Mucosa of descending colon (tissue), 3 donors: ENCODE measurements around the gene CRYM. TPM values are rescaled to one million over a fixed set of nuclear protein-coding genes. Genes with fewer than 3 reads are reported as not detected.
A peak's percentile ranks its signal among the peaks of the same experiment; 100 is the strongest.

Source experiments
- ATAC-seq: fragments of 200-7000 bp; cut with Tn5 transposase; one replicate; pipeline ENCODE4 v1.9.1; 2020; ENCODE audit warnings: mild to moderate bottlenecking, moderate library complexity
- DNase-seq, 3 donors: peaks; one replicate each; pipeline ENCODE4 v3.0.0-alpha.2; 2020
- H3K36me3 ChIP-seq: fragments of 200-600 bp; one replicate; pipeline ENCODE4 v1.8.0; 2021; ENCODE audit warnings: low read depth, mild to moderate bottlenecking
- H3K4me1 ChIP-seq: fragments of 200-600 bp; one replicate; pipeline ENCODE4 v1.8.0; 2021; ENCODE audit warnings: low read depth, mild to moderate bottlenecking
- H3K4me3 ChIP-seq: fragments of 200-600 bp; one replicate; pipeline ENCODE4 v1.8.0; 2021; ENCODE audit warnings: mild to moderate bottlenecking
- H3K9me3 ChIP-seq: fragments of 200-600 bp; one replicate; pipeline ENCODE4 v1.8.0; 2021; ENCODE audit warnings: mild to moderate bottlenecking
- intact Hi-C, 2 donors: fragments of 100-400 bp; cut with DNase I in 1 of 2; cut with micrococcal nuclease in 1 of 2; formaldehyde crosslinking; loops; one replicate each; pipeline versions ENCODE4 v1.11.0 to v1.11.1; 2022; cut with DNase I, micrococcal nuclease
- total RNA-seq, 3 donors: library from RNA; stranded (reverse); fragmentation: NEBNext Ultra II Directional in 2 of 3; extraction: Animal tissue kit (Norgen Biotek cat#: 25700) in 2 of 3; gene quantifications; one replicate each; pipeline versions ENCODE4 v1.2.1 to v1.2.4, GENCODE V29; 2021 to 2023
- TF ChIP-seq, protein P1 (sequence below): fragments of 200-600 bp; IDR thresholded peaks from one replicate; pipeline ENCODE4 v1.8.0; 2022; ENCODE audit warnings: antibody characterized with exemption, mild to moderate bottlenecking
- donor health status: DM: no; HTN: no; CAD: no; lungs with moderate emphysema.
- donor health status: DM: no; HTN: no; CAD: no.
- donor health status: DM: no; HTN: yes; CAD: no.

CRYM gene
- total RNA-seq, 3 donors from 2014 or later = 5.6 to 14.1 (median 9.5) TPM

DNA sequence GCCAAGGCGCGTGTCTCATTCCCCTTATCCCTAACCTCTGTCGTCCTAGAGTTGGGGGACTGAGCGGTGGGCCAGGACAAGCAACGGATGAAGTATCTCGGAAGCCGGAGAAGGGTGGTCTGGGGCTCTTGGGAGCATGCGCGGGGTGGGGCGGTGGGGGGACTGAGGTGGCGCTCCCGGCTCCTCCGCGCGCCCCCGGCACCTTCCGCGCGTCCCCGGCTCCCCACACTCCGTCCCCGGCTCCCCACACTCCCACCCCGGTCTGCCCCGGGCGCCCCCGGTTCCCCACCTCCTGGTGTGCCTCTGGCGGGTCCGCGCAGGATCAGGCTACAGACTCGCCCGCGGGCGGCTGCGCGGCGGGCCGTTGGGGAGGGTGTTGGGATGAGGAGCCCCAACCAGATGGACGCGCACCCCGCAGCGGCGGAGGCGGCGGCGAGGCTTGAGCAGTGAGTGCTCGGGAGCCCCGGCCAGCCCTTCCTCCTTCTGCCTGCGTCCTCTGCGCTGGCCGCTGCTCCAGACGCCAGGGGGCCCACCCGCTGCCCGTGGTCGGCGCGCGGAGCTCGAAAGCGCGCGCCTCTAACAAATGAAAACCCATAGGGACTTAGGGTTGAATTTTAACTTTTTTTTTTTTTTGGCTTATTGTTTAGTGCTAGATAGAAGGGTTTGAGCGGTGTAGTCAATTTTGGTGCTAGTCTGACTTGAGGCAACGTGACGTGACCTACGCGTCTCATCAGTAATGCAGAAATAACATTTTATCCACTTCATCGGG, 5.6 kb upstream of the CRYM start:
- no peaks in the 10 kb centered on the region for H3K4me1 ChIP-seq
- DNase-seq (peak; percentile 50 to 77 (median 62)), ATAC-seq (peak; percentile 88)
- no peak overlapping the region for H3K4me3 ChIP-seq
- H3K36me3 ChIP-seq = no peaks in the 10 kb centered on the region
- TF ChIP-seq, protein P1, sequence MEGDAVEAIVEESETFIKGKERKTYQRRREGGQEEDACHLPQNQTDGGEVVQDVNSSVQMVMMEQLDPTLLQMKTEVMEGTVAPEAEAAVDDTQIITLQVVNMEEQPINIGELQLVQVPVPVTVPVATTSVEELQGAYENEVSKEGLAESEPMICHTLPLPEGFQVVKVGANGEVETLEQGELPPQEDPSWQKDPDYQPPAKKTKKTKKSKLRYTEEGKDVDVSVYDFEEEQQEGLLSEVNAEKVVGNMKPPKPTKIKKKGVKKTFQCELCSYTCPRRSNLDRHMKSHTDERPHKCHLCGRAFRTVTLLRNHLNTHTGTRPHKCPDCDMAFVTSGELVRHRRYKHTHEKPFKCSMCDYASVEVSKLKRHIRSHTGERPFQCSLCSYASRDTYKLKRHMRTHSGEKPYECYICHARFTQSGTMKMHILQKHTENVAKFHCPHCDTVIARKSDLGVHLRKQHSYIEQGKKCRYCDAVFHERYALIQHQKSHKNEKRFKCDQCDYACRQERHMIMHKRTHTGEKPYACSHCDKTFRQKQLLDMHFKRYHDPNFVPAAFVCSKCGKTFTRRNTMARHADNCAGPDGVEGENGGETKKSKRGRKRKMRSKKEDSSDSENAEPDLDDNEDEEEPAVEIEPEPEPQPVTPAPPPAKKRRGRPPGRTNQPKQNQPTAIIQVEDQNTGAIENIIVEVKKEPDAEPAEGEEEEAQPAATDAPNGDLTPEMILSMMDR = peak; percentile 69
- no peaks in the 10 kb centered on the region for H3K9me3 ChIP-seq
- intact Hi-C loops = no loop called here

DNA sequence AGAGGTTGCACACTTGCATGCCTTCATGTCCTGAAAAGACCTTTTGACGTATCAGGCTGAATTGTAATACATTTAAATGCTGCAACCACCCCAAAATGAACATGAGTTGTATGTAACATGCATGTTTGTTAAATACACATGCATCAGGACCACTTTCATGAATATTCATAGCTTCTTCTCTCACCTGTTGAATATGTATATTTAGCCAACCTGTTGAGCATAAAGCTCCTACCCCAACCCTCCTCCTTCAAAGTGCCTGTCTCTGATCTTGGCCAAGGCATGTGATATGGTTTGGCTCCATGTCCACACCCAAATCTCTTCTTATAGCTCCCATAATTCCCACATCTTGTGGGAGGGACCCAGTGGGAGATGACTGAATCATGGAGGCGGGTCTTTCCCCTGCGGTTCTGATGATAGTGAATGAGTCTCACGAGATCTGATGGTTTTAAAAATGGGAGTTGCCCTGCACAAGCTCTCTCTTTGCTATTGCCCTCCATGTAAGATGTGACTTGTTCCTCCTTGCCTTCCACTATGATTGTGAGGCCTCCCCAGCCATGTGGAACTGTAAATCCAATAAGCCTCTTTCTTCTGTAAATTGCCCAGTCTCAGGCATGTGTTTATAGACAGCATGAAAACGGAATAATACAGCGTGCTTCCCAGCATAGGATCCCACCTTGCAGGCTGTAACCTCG, 3.8 kb upstream of the CRYM start:
- no peak for DNase-seq

DNA sequence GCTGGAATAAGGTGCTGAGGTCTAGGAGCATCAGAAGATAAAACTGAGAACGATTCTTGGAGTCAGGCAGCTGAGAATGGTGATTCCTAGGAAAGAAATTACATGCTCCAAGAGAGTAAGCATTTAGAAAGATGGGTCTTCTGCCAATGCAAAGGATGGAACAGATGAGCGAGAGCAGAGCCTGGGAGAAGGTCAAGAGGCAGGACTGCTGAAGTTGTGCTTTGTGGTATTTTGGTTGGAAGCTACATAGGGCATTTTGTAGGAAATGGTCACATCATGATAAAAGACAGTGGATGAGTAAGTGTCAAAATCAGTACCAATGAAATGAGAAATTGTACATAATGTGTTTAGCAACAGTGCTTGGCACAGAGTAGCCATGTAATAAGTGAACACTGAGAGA, 1.4 kb upstream of the CRYM start:
- DNase-seq (no peak), ATAC-seq (no peak)
- Histone ChIP-seq H3K4me1 (peaks cover 6% of the 10 kb centered on the region), H3K4me3 (no peak overlapping the region), H3K36me3 (no peaks in the 10 kb centered on the region), H3K9me3 (no peaks in the 10 kb centered on the region)
- TF ChIP-seq, protein P1 = no peak
- intact Hi-C loops = no loop called here

More for the DNA sequence above, 3.8 kb upstream of the CRYM start:
- H3K9me3 ChIP-seq = no peaks in the 10 kb centered on the region
- H3K36me3 ChIP-seq = no peaks in the 10 kb centered on the region
- ATAC-seq = no peak
- peaks cover 6% of the 10 kb centered on the region for H3K4me1 ChIP-seq
- H3K4me3 ChIP-seq = no peak overlapping the region
- intact Hi-C loops = no loop called here
- TF ChIP-seq, protein P1 = no peak

DNA sequence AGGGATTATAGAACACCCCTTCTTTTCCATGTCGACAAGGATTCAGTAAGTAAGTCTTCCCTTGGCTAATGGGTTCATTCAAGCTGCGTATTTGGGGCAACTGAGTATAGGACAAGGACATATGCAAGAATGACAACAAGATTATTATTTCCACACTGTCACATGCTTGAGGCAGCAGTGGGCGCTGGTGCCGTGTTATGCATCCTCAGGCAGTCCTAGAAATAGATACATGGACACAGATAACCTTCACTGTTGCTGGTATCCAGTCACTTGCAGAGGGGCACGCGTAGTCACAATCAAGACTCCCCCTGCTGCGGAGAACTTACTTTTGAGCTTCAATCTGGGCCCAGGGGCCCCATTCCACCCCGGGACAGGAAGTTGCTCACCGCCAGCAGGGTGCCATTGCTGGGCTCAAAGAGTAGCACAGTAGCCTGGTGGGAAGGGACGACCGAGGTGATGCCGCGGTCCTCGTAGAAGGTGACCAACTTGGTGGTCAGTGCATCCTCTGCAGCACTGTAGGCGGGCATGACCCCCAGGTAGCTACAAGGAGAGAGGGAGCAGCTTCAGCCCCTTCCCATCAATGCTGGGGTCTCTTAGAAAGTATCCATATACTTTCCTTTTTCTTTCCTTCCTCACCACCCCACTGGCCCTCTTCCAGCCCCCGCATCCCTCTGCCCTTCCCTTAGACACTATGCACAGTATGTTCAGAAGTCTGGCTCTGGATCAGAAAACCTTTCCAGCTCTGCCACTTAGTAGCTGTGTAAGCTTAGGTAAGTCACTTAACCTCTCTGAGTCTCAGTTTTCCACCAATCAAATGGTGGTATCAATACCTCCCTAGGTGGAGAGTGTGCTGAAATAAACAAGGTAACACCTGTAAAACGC, 804 bp downstream of the CRYM start:
- TF ChIP-seq, protein P1 = no peak
- H3K4me3 ChIP-seq = no peak overlapping the region
- no peaks in the 10 kb centered on the region for H3K36me3 ChIP-seq
- no peak for DNase-seq
- intact Hi-C loops = no loop called here
- H3K4me1 ChIP-seq = peaks cover 6% of the 10 kb centered on the region
- H3K9me3 ChIP-seq = no peaks in the 10 kb centered on the region
- ATAC-seq = no peak

DNA sequence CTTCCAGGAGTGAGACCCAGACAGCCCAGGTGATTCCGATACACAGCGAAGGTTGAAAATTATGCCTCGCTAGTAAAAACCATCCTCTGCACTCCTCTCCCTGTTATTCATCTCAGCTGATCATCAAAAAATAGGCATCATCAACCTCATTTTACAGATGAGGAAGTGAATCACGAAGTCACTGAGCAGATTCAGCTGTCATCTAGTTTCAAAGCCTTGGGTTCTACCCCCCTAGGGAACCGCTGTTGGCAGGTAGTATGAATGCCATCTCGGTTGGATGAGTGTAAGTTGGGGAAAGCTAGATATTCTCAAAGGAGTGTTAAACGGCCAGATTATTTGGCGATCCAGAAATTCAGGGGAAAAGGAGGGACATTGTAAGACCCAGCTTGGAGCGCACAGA, 2.0 kb downstream of the CRYM start:
- no peak overlapping the region for H3K4me3 ChIP-seq
- TF ChIP-seq, protein P1 = no peak
- H3K36me3 ChIP-seq = no peaks in the 10 kb centered on the region
- ATAC-seq (no peak), DNase-seq (no peak)
- intact Hi-C loops = no loop called here
- H3K4me1 ChIP-seq = peaks cover 6% of the 10 kb centered on the region
- no peaks in the 10 kb centered on the region for H3K9me3 ChIP-seq
